ENCODE results near the gene MAP1LC3B. TPM values are rescaled to one million over a fixed set of nuclear protein-coding genes. Genes with fewer than 3 reads are reported as not detected.

MAP1LC3B gene
- total RNA-seq, result 10 to 100 TPM; 64.5 to 88.0 TPM
- long read RNA-seq, transcript MAP1LC3B-201 (4 exons, 2,688 nt), result major isoform, 200 of 222 reads
- long read RNA-seq, partial matches to known transcripts, result 8 of 222 reads
- long read RNA-seq, other reads (novel, unspliced or antisense), result 12 of 222 reads

GRCh38 chr16:87391950-87392820, at the start of gene MAP1LC3B:
Gene MAP1LC3B, plus strand, starts transcription at chr16:87392336. Its CDS starts 92 bp downstream, at chr16:87392428.
- peak; percentile 69 for ATAC-seq
- intact Hi-C loops (cut with DNase I, micrococcal nuclease), result loop anchor here (5.0 to 10.0 kb wide), 2 partner anchors 75 to 243 kb away; partner anchors contain the start of gene C16orf95 (in 1 of the 2)
- peak; percentile 94 to 97 for DNase-seq

- DNase-seq (no peak), ATAC-seq (no peak)
- intact Hi-C loops (cut with DNase I, micrococcal nuclease), result no loop called here
These were observed 49.6 kb upstream of the MAP1LC3B start for GRCh38 chr16:87342504-87342903.

GRCh38 chr16:87342978-87343752, 49.0 kb upstream of the MAP1LC3B start:
- ATAC-seq, result no peak
- intact Hi-C loops (cut with DNase I, micrococcal nuclease), result no loop called here
- DNase-seq, result no peak

DNA sequence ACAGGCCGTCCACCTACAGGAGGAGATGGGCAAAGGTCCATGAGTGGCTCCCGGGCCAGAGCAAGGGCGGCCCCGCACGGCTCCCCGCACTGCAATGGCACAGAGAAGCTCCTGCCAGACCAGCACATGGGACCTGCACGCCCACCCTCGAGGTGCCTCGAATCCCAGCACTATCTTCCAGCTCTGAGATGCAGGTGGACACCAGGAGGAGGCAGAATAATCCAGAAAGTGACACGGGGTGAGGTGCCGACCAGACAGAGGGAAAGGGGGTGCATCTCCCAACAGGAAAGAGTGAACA, 48.4 kb upstream of the MAP1LC3B start:
- intact Hi-C loops (cut with DNase I, micrococcal nuclease), result no loop called here
- DNase-seq, result no peak
- no peak for ATAC-seq

DNA sequence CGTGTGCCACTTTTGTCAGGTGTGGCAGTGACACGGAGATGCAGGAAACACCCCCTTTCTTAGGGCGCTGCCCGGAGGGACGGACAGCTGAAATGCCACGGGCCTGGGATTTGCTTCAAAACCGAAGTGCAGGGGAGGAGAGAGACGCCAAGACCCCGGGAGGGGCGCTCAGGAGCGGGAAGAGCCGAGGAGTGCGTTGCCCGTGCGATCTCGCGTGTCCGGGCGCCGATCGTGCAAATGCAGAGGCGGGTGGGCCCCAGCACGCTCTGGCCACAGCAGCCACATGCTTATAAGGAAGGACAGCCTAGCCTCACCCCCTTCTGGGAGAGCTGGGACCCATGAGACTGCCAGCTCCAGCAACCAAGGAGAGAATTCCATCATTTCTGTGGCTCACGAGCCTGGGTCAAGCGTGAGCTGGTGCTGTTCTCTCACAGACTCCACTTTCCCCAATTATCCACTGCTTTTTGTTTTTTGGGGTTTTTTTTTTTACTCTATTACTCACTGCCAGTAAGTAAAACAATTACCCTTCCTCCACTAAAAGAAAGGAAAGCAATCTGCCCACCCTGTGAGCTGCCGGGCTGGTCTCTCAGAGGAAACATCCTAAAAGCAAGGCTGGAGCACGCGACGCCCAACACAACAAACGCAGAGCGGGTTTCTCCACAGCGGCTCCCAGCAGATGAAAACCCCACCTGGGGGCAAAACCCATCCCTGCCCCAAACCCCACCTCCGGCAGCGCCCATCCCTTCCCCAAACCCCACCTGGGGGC, 47.8 kb upstream of the MAP1LC3B start:
- intact Hi-C loops (cut with DNase I, micrococcal nuclease), result no loop called here
- no peak for ATAC-seq

DNA sequence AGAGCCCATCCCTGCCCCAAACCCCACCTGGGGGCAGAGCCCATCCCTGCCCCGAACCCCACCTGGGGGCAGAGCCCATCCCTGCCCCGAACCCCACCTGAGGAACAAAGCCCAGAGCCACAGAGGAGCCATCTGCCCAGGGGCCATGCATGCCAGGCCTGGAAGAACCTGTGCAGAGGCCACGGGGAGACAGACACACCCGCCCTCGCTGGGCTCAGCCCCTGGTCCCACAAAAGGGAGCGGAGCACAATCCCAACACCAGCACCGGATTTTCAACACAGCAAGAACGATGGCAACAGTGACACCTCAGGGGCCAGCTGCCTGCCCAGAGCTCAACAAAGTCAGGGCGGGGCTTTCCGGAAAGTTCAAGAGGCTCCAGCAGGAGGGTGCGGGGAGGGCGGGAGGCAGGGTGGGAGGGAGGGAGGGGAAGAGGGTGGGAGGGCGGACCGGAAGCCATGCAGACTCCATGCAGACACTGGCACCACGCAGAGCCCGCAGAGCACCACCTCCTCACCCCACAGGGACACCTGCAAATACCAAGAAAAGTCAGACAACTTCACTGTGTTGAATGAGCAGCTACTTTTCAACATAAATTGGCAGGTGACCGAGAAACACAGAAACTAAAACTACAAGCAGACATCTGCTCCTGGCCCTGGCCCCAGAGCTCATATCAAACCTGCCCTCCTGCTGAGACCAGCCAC, 47.1 kb upstream of the MAP1LC3B start:
- DNase-seq (peak; percentile 61 to 62), ATAC-seq (peak; percentile 79)
- intact Hi-C loops (cut with DNase I, micrococcal nuclease), result no loop called here

More for the DNA sequence above, 47.8 kb upstream of the MAP1LC3B start:
- no peak for DNase-seq

DNA sequence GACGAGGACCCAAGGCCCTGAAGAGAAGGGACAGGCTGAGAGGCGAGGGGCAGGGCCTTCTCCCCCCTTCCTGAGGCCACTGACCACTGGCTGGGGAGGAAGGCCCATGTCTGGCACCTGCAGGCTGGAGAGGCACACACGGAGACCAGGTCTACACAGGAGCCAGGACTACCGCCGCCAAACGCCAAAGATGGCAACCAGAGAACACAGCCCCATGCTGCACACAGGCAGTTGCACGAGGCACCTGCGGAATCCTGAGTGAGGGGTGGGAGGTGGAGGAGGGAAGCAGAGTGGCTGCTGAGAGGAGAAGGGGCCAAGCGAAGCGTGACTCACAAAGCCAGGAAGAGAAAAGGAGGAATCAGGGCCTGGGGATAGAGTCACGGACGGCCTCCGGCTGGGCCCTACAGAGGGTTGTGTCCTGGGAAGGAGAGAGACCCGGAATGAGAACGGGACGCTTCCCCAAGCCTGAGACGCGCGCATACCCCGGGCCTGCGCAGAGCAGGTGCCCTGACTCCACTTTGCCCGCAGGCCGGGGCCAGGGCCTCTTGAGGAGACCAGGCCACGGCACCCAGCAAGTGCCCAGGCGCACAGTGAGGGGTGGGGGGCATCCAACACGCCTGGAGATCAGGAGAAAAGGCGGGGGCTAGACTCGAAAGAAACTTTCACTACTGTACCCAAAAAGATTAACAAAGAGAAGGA, 46.3 kb upstream of the MAP1LC3B start:
- intact Hi-C loops (cut with DNase I, micrococcal nuclease), result no loop called here
- no peak for DNase-seq
- peak; percentile 9 for ATAC-seq

GRCh38 chr16:87346517-87347060, 45.5 kb upstream of the MAP1LC3B start:
- no peak for DNase-seq
- intact Hi-C loops (cut with DNase I, micrococcal nuclease), result no loop called here
- no peak for ATAC-seq

DNA sequence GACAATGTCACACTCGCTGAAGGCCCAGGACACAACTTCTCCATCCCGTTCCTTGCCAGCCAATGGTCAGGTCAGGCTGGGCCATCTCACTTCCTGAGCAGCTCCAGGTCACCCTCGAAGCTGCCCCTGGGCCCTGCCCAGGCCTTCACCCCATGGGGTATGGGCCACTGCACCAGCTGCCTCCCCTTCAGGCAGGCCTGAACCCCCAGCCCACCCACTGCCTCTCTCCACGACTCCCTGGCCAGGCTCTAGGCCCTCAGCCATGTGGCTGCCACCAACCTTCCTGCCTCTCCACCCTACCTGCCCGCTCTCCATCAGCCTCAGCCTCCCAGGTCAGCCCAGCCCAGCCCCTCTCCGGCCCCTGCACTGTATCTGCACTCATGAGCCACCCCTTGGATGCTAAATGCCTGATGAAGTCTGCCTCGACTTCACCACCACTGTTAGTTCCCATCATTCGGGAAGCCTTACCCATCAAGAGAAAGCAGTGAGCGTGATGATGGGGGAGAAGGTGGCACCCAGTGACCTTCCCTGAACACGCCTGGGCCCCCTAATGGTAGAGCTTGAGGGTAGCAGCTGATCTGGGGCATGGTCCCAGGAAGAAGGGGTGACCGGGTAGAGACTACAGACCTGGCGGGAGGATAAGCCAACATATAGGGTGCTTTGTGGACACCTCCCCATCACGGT, 44.1 kb upstream of the MAP1LC3B start:
- DNase-seq, result no peak
- ATAC-seq, result no peak
- intact Hi-C loops (cut with DNase I, micrococcal nuclease), result no loop called here

DNA sequence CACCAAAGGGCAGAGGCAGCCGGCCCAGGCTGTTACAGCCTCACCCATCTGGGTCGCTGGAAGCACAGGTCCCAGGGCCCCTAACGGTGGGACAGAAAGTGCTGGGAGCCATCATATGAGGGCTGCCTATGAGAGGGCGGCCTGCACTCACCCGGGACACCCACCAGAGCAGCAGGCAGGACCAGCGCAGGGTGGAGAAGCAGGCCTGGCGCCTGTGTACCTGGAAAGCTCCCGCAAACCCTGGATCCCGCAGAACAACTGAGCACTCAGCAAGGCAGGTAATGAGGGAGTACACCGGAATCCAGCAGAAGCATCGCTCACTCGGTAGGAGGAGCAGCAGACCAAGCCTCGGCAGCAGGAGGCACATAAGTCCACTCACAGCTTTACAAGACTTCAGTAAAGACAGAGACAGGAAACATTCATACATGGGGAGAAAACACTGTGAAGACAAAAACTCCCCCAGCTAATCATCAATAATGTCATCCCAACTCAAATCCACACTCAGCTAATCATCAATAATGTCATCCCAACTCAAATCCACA, 43.4 kb upstream of the MAP1LC3B start:
- intact Hi-C loops (cut with DNase I, micrococcal nuclease), result no loop called here
- DNase-seq (no peak), ATAC-seq (no peak)

DNA sequence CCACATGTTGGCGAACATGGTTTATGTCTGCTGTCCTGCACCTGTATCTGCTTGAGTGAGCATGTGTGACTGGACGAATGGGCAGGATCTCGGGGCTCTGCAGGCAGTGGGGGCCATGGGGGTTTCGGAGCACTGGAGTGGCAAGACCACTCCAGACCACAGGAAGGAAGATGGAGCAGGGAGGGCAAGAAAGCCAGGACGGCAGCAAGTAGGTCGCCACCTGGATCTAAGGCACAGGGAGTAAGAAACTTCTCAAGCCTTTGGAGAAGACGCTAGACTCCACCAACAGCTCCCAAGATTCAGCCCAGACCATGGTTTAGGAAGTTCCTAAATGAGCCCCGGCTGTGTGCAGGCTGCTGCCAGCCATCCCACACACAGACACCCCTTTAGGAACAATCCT, 42.1 kb upstream of the MAP1LC3B start:
- intact Hi-C loops (cut with DNase I, micrococcal nuclease), result no loop called here
- ATAC-seq, result no peak
- DNase-seq, result no peak

DNA sequence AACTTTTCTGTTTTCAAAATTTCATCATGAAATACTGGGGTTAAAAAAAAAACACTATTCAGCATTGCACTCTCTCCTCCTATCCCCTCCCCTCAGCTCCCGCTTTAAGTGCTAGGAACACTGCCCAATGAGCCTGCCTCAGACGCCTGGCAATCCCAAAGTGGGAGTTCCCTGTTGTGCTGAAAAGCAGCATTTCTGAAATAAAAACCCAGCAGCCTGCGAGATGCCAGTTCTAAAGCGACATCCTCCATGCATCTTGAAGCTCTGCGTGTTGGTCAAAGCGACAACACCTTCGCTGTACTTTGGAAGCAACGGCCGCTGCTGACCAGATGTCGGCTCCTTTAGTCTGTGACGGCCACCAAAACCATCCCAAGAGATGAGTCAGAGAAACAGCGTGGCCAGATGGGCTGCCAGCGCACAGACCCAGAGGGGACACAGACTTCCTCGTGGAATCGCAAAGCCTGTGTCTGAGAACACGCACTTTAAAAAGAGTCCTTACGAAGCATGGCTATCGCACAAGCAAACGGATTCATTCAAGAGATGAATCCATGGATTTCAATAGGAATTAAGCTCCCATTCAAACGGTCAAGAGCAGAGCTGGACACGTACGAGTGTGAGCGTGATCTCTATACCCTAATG, 41.3 kb upstream of the MAP1LC3B start:
- intact Hi-C loops (cut with DNase I, micrococcal nuclease), result no loop called here
- DNase-seq, result no peak
- no peak for ATAC-seq

- ATAC-seq (no peak), DNase-seq (no peak)
- intact Hi-C loops (cut with DNase I, micrococcal nuclease), result no loop called here
These were observed 40.8 kb upstream of the MAP1LC3B start for GRCh38 chr16:87351320-87351698.

DNA sequence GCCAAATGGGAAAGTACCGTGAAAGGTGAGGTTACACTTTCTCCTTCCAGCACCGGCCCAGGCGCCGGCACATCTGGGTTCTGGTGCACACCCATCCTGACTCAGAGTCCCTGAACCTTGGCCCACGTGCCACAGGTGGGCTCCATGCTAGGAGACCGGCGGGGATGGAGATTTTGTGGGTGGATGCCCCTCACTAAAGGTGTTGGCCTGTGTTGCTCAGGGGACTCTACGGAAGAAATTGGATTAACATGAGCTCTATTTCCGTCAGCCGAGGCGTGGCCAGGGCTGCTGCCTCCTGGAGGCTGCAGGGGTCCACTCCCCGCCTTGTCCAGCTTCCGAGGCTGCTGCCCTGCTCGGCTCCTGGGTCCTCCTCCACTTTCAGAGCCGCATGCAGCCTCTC, 39.3 kb upstream of the MAP1LC3B start:
- ATAC-seq (no peak), DNase-seq (no peak)
- intact Hi-C loops (cut with DNase I, micrococcal nuclease), result no loop called here

DNA sequence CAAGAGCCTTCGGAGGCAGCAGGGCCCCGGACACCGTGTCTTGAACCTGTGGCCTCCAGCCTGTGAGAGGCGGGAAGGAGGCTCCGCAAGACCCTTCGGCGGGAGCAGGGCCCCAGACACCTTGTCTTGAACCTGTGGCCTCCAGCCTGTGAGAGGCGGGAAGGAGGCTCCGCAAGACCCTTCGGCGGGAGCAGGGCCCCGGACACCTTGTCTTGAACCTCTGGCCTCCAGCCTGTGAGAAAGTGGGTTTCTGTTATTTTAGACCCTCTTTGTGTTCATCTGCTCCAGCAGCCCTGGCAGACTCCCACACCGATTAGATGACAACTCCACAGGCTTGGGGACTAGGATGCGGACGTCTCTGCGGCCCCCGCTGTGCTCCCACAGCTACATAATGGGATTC, 38.5 kb upstream of the MAP1LC3B start:
- DNase-seq (no peak), ATAC-seq (no peak)
- intact Hi-C loops (cut with DNase I, micrococcal nuclease), result no loop called here

GRCh38 chr16:87356491-87356853, 35.7 kb upstream of the MAP1LC3B start:
- ATAC-seq (no peak), DNase-seq (no peak)
- intact Hi-C loops (cut with DNase I, micrococcal nuclease), result no loop called here

DNA sequence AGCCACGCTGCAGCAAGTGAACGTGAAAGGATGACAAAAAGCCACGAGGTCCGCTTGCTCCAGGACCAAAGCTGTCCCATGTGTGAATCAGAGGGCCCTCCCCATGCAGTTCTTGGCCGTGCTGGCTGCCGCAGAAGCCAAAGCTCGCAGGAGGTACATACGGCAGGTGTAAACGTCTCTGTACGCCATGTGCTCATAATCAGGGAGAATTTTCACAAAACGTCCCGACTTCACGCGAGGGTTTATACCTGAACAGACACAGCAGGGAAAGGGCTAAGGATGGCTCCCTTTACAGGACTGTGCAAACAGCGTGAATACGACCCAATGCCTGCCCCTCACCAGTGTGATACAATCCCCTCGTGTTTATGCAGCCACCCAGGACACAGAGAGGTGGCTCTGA, 33.9 kb upstream of the MAP1LC3B start:
- intact Hi-C loops (cut with DNase I, micrococcal nuclease), result no loop called here

More for the DNA sequence above, 33.9 kb upstream of the MAP1LC3B start:
- no peak for ATAC-seq
- DNase-seq, result no peak

All from left colon (tissue), 2 donors.